Breast epithelium (tissue), 4 donors: ENCODE measurements around the gene LYL1. TPM values are rescaled to one million over a fixed set of nuclear protein-coding genes. Genes with fewer than 3 reads are reported as not detected.

Experiments used
- DNase-seq, 2 donors: peaks; one replicate each; pipeline ENCODE4 v3.0.0-alpha.2; 2019; ENCODE audit warnings: low spot score in 2 of 2
- H3K27ac ChIP-seq, 2 donors: fragments of 200-600 bp; sonication (generic) in 1 of 2; one replicate each; pipeline ENCODE4 v1.5.1; 2016 to 2019; ENCODE audit warnings: mild to moderate bottlenecking in 1 of 2
- H3K27me3 ChIP-seq, 2 donors: fragments of 200-600 bp; sonication (generic) in 1 of 2; one replicate each; pipeline versions ENCODE4 v1.5.1 to v1.6.0; 2017 to 2019; ENCODE audit warnings: control low read depth in 1 of 2, mild to moderate bottlenecking in 1 of 2
- H3K36me3 ChIP-seq: fragments of 200-600 bp; one replicate; pipeline ENCODE4 v1.5.1; 2019
- H3K4me1 ChIP-seq, 2 donors: fragments of 200-600 bp; sonication (generic); one replicate each; pipeline ENCODE4 v1.5.1; 2016 to 2019; ENCODE audit warnings: control low read depth in 1 of 2
- H3K4me3 ChIP-seq, 3 donors: fragments of 200-600 bp; sonication (generic); 1 replicate in 2 of 3; 2 replicates in 1 of 3; pipeline ENCODE4 v1.5.1; 2016 to 2019; ENCODE audit warnings: mild to moderate bottlenecking in 3 of 3, moderate library complexity in 2 of 3
- H3K9me3 ChIP-seq, 2 donors: fragments of 200-600 bp; sonication (generic) in 1 of 2; one replicate each; pipeline ENCODE4 v1.5.1; 2016 to 2019; ENCODE audit warnings: control low read depth in 1 of 2
- CTCF ChIP-seq, 3 donors: fragments of 450-650 bp; IDR thresholded peaks; one replicate each; pipeline ENCODE4 v1.5.1; 2016 to 2017; ENCODE audit warnings: antibody characterized with exemption in 3 of 3, mild to moderate bottlenecking in 3 of 3, moderate library complexity in 3 of 3
- POLR2A ChIP-seq: fragments of 450-650 bp; IDR thresholded peaks from one replicate; pipeline ENCODE4 v1.6.1; 2016; ENCODE audit warnings: antibody characterized with exemption, mild to moderate bottlenecking, moderate library complexity
- POLR2AphosphoS5 ChIP-seq, 3 donors: sonication (generic); formaldehyde crosslinking; IDR thresholded peaks; one replicate each; pipeline ENCODE4 v1.6.1; 2017; ENCODE audit warnings: antibody characterized with exemption in 3 of 3
- intact Hi-C: fragments of 100-400 bp; cut with DNase I; formaldehyde crosslinking; loops from one replicate; pipeline ENCODE4 v1.15.1; 2023; ENCODE audit warnings: low total_unique reads
- total RNA-seq, 3 donors: library from RNA; depleted of rRNA; stranded (reverse); fragments of >200 nt; gene quantifications; one replicate each; pipeline ENCODE4 v1.1.0, GENCODE V29; 2016

The LYL1 gene
- total RNA-seq, 3 donors from 2014 or later: 7.0 to 21.0 (median 9.2) TPM

- H3K4me3 ChIP-seq: no peak overlapping the region
- H3K4me1 ChIP-seq: peaks cover 9 to 10% of the 10 kb centered on the region in 2 donors
These were observed 8.6 kb downstream of the LYL1 start for GRCh38 chr19:13094106-13094504.

GRCh38 chr19:13093407-13094105 is 9.1 kb downstream of the LYL1 start:
- Histone ChIP-seq H3K36me3 (no peaks in the 10 kb centered on the region), H3K27me3 (no peaks in the 10 kb centered on the region), H3K27ac (peak overlapping the region; percentile 88 to 90), H3K4me3 (no peak overlapping the region), H3K4me1 (peaks cover 9 to 10% of the 10 kb centered on the region in 2 donors), H3K9me3 (no peaks in the 10 kb centered on the region)
- TF ChIP-seq POLR2AphosphoS5 (IDR thresholded peaks at IDR 0.05) (peak; percentile 12 to 51 (median 51)), CTCF (IDR thresholded peaks at IDR 0.05) (peak; percentile 92 to 98 (median 95)), POLR2A (no peak)
- DNase-seq: peak; percentile 80 to 86
- intact Hi-C loops: no loop called here

More at GRCh38 chr19:13094106-13094504, 8.6 kb downstream of the LYL1 start:
- no peak for DNase-seq
- TF ChIP-seq POLR2AphosphoS5 (IDR thresholded peaks at IDR 0.05) (no peak), CTCF (IDR thresholded peaks at IDR 0.05) (no peak), POLR2A (no peak)
- H3K27ac ChIP-seq: peak overlapping the region; percentile 88 to 90
- H3K9me3 ChIP-seq: no peaks in the 10 kb centered on the region
- H3K27me3 ChIP-seq: no peaks in the 10 kb centered on the region
- H3K36me3 ChIP-seq: no peaks in the 10 kb centered on the region
- intact Hi-C loops: no loop called here

- Histone ChIP-seq H3K27me3 (no peaks in the 10 kb centered on the region), H3K9me3 (no peaks in the 10 kb centered on the region), H3K36me3 (no peaks in the 10 kb centered on the region), H3K27ac (peak overlapping the region; percentile 88 to 90), H3K4me3 (no peak overlapping the region), H3K4me1 (peaks cover 9 to 10% of the 10 kb centered on the region in 2 donors)
- DNase-seq: no peak
- TF ChIP-seq POLR2AphosphoS5 (IDR thresholded peaks at IDR 0.05) (no peak), CTCF (IDR thresholded peaks at IDR 0.05) (no peak), POLR2A (no peak)
- intact Hi-C loops: no loop called here
These were observed 9.9 kb downstream of the LYL1 start for GRCh38 chr19:13092606-13093235.

GRCh38 chr19:13092158-13092543 is 10.5 kb downstream of the LYL1 start:
- no peak for TF ChIP-seq CTCF (IDR thresholded peaks at IDR 0.05)
- no peak for TF ChIP-seq POLR2AphosphoS5 (IDR thresholded peaks at IDR 0.05)
- no peak for TF ChIP-seq POLR2A
- H3K27ac ChIP-seq: peak overlapping the region; percentile 88 to 90
- H3K9me3 ChIP-seq: no peaks in the 10 kb centered on the region
- no peaks in the 10 kb centered on the region for H3K36me3 ChIP-seq
- H3K4me1 ChIP-seq: peaks cover 9 to 10% of the 10 kb centered on the region in 2 donors
- DNase-seq: no peak
- intact Hi-C loops: no loop called here
- no peaks in the 10 kb centered on the region for H3K27me3 ChIP-seq
- peak overlapping the region in 2 of 3 donors; percentile 8 to 41 for H3K4me3 ChIP-seq
